ENCODE measurements around the gene XXYLT1. TPM values are rescaled to one million over a fixed set of nuclear protein-coding genes. Genes with fewer than 3 reads are reported as not detected.
A peak's percentile ranks its signal among the peaks of the same experiment; 100 is the strongest.

The XXYLT1 gene
- total and polyA plus RNA-seq, 2 of the 8 experiments (the other 6 are each of a cell fraction or from before 2014, with no cell fraction given): 18.9 to 23.8 TPM

- Histone ChIP-seq H2BK120ac (replicated peaks; ENCODE audit: low read depth, low read length) (no peak overlapping the region), H2AFZ (ENCODE audit: low read length) (no peak overlapping the region), H3K56ac (replicated peaks; ENCODE audit: insufficient read length, low read depth, low read length) (no peak overlapping the region), H3K79me2 (ENCODE audit: control insufficient read depth in 1 of 2, insufficient read depth in 2 of 2, low read length in 2 of 2) (peaks cover 0 to 79% of the 10 kb centered on the region in 2 experiments; a peak in 3 of 4 replicates), H3K14ac (ENCODE audit: insufficient read length) (no peak overlapping the region), H3K4me3 (ENCODE audit: extremely low read depth in 1 of 4, insufficient read depth in 2 of 4, low read depth in 3 of 4, low read length in 4 of 4) (no peak overlapping the region), H4K8ac (ENCODE audit: extremely low read depth, insufficient read depth, low read length) (no peak overlapping the region), H2BK5ac (ENCODE audit: low read depth, low read length) (no peak overlapping the region), H3K4me1 (replicated peaks in 1 of 4; ENCODE audit: control insufficient read depth in 3 of 4, insufficient read depth in 4 of 4, low read length in 3 of 4) (peaks cover 0 to 18% (median 11%) of the 10 kb centered on the region in 4 experiments; a peak in 6 of 7 replicates), H3K4me2 (ENCODE audit: insufficient read depth in 1 of 2, low read depth in 2 of 2, low read length in 2 of 2) (no peak overlapping the region), H4K91ac (replicated peaks; ENCODE audit: insufficient read length, low read length) (no peak overlapping the region), H2AK5ac (ENCODE audit: low read depth, low read length) (peak overlapping the region; percentile 58; the same call in 1 of the 2 replicates), H3K9ac (replicated peaks in 1 of 4; ENCODE audit: extremely low read depth in 1 of 4, low read depth in 3 of 4, low read length in 3 of 4) (no peak overlapping the region), H3K4ac (replicated peaks; ENCODE audit: insufficient read length, low read depth, low read length) (no peak overlapping the region), H3K9me3 (ENCODE audit: insufficient read depth in 2 of 2, low read depth in 1 of 2, low read length in 1 of 2) (no peaks in the 10 kb centered on the region; a peak in 1 of 4 replicates), H3K23ac (ENCODE audit: insufficient read length) (no peak overlapping the region), H3K23me2 (ENCODE audit: low read depth, low read length) (peaks cover 3% of the 10 kb centered on the region; the same call in 1 of the 2 replicates), H2BK15ac (ENCODE audit: low read length) (no peak overlapping the region), H4K20me1 (replicated peaks in 1 of 2; ENCODE audit: control insufficient read depth in 1 of 2, insufficient read depth in 2 of 2, low read length in 2 of 2) (peaks cover 4 to 14% of the 10 kb centered on the region in 2 experiments), H3K27me3 (replicated peaks in 1 of 4; ENCODE audit: control insufficient read depth in 3 of 4, extremely low read depth in 1 of 4, insufficient read depth in 3 of 4, low read length in 3 of 4) (no peaks in the 10 kb centered on the region), H3K18ac (ENCODE audit: extremely low read depth, low read length) (no peak overlapping the region), H4K5ac (ENCODE audit: insufficient read length, low read depth, low read length) (no peak overlapping the region), H2BK20ac (ENCODE audit: low read length) (no peak overlapping the region), H3K79me1 (ENCODE audit: low read depth, low read length) (peaks cover 17% of the 10 kb centered on the region), H2BK12ac (ENCODE audit: low read depth, low read length) (peak overlapping the region; percentile 11; the same call in 1 of the 2 replicates), H3K36me3 (ENCODE audit: control insufficient read depth in 2 of 4, insufficient read depth in 4 of 4, low read length in 3 of 4) (no peaks in the 10 kb centered on the region), H3K27ac (ENCODE audit: low read depth, low read length) (no peak overlapping the region; the same call in 1 of the 2 replicates)
- DNase-seq (ENCODE audit: low read depth in 1 of 2, low spot score in 2 of 2) (peak in 1 of 2 experiments; percentile 37), FAIRE-seq (no peak)
- POLR2A ChIA-PET (ENCODE audit: partially characterized antibody): no interaction called here
- peak in 1 of 3 experiments; percentile 6; a peak in 1 of 4 replicates for TF ChIP-seq CTCF (IDR thresholded peaks at IDR 0.05; ENCODE audit: control extremely low read depth in 1 of 3, insufficient read depth in 1 of 3, low read depth in 1 of 3, low read length in 3 of 3)
- TF ChIP-seq KDM1A (IDR thresholded peaks at IDR 0.05; ENCODE audit: borderline replicate concordance, low read length): no peak
- TF ChIP-seq MAX (IDR thresholded peaks at IDR 0.05): peak; percentile 29; the same call in 1 of the 2 replicates
- CTCF ChIA-PET (ENCODE audit: partially characterized antibody): interaction anchor here (0.8 to 1.9 kb wide), 12 partner anchors 9 to 654 kb away, joined by 3 to 5 read pairs (median 3); partner anchors contain the start of gene XXYLT1
- WGBS, 2 experiments (ENCODE audit: extremely low coverage in 1 of 2, insufficient coverage in 1 of 2, insufficient read length in 1 of 2, insufficient replicate concordance in 2 of 2, low coverage in 1 of 2, low lambda C conversion rate in 2 of 2, missing lambda C conversion rate in 1 of 2): 91% methylated on average over 21 of the region's 21 CpGs; no CpG with 5 or more reads in 1 of the 2 experiments
Measured at GRCh38 chr3:195249057-195249770, 21.7 kb downstream of the XXYLT1 start.
